ENCODE measurements around the gene XRN1. TPM values are rescaled to one million over a fixed set of nuclear protein-coding genes. Genes with fewer than 3 reads are reported as not detected.

Gene XRN1
- total and polyA plus RNA-seq, 2 of the 8 experiments (the other 6 are each of a cell fraction or from before 2014, with no cell fraction given): 1.9 to 17.2 TPM

GRCh38 chr3:142447852-142448823 lies at the start of gene XRN1 (continued):
- TF ChIP-seq GTF2F1 (IDR thresholded peaks at IDR 0.05; ENCODE audit: borderline replicate concordance, low read depth, low read length): peak; percentile 83
- peak; percentile 84 for TF ChIP-seq TAF7 (optimal IDR thresholded peaks at IDR 0.05; ENCODE audit: borderline replicate concordance, low read depth, low read length)
- peak; percentile 28 to 88; a peak in 2 of 4 replicates for TF ChIP-seq SIN3A (conservative IDR thresholded peaks at IDR 0.05 in 1 of 2, IDR thresholded peaks at IDR 0.05 in 1 of 2; ENCODE audit: low read depth in 1 of 2, low read length in 2 of 2)
- no peak for TF ChIP-seq CTBP2 (IDR thresholded peaks at IDR 0.05; ENCODE audit: borderline replicate concordance, insufficient read depth, insufficient read length, low read length)
- peak; percentile 93 for TF ChIP-seq TBP (IDR thresholded peaks at IDR 0.05; ENCODE audit: low read depth, low read length)
- TF ChIP-seq RXRA (IDR thresholded peaks at IDR 0.05; ENCODE audit: insufficient read depth, low read depth, low read length): no peak
- TF ChIP-seq CEBPB (IDR thresholded peaks at IDR 0.05; ENCODE audit: low read depth, low read length): peak; percentile 86
- TF ChIP-seq TEAD4 (IDR thresholded peaks at IDR 0.05; ENCODE audit: low read depth, low read length): no peak
- peak; percentile 98 for TF ChIP-seq TAF1 (IDR thresholded peaks at IDR 0.05; ENCODE audit: low read depth, low read length)
- no peak for TF ChIP-seq NANOG (IDR thresholded peaks at IDR 0.05; ENCODE audit: insufficient read depth, low read depth, low read length, poor library complexity, severe bottlenecking)
- TF ChIP-seq ASH2L (IDR thresholded peaks at IDR 0.05; ENCODE audit: low read length): peak; percentile 100
- no peak for TF ChIP-seq JUN (IDR thresholded peaks at IDR 0.05; ENCODE audit: low read depth, low read length)
- TF ChIP-seq SIX5 (IDR thresholded peaks at IDR 0.05; ENCODE audit: low read depth, low read length): no peak
- TF ChIP-seq SP4 (IDR thresholded peaks at IDR 0.05; ENCODE audit: low read length): no peak
- peak; percentile 65; the same call in 1 of the 2 replicates for TF ChIP-seq YY1 (IDR thresholded peaks at IDR 0.05; ENCODE audit: low read depth, low read length)
- TF ChIP-seq CBX8 (IDR thresholded peaks at IDR 0.05; ENCODE audit: borderline replicate concordance, low read depth, low read length): no peak
- TF ChIP-seq SP2 (IDR thresholded peaks at IDR 0.05; ENCODE audit: low read length): peak; percentile 89
- TF ChIP-seq KDM4A (IDR thresholded peaks at IDR 0.05; ENCODE audit: low read depth, low read length, severe bottlenecking): peak; percentile 74
- no peak for TF ChIP-seq BCL11A (IDR thresholded peaks at IDR 0.05; ENCODE audit: low read depth in 2 of 2, low read length in 2 of 2)
- TF ChIP-seq CHD1 (IDR thresholded peaks at IDR 0.05; ENCODE audit: low read depth, low read length): no peak
- no peak for TF ChIP-seq KDM1A (IDR thresholded peaks at IDR 0.05; ENCODE audit: borderline replicate concordance, low read length)
- TF ChIP-seq HDAC6 (IDR thresholded peaks at IDR 0.05; ENCODE audit: low read depth, low read length): no peak
- no peak for TF ChIP-seq SUZ12 (IDR thresholded peaks at IDR 0.05; ENCODE audit: low read length)
- no peak for TF ChIP-seq SAP30 (IDR thresholded peaks at IDR 0.05; ENCODE audit: insufficient read depth, insufficient replicate concordance, low read length)
